ENCODE data around the gene GRM2. TPM values are rescaled to one million over a fixed set of nuclear protein-coding genes. Genes with fewer than 3 reads are reported as not detected.
A peak's percentile ranks its signal among the peaks of the same experiment; 100 is the strongest.

The GRM2 gene
- total RNA-seq, 1 experiment from 2014 or later, result not detected

DNA sequence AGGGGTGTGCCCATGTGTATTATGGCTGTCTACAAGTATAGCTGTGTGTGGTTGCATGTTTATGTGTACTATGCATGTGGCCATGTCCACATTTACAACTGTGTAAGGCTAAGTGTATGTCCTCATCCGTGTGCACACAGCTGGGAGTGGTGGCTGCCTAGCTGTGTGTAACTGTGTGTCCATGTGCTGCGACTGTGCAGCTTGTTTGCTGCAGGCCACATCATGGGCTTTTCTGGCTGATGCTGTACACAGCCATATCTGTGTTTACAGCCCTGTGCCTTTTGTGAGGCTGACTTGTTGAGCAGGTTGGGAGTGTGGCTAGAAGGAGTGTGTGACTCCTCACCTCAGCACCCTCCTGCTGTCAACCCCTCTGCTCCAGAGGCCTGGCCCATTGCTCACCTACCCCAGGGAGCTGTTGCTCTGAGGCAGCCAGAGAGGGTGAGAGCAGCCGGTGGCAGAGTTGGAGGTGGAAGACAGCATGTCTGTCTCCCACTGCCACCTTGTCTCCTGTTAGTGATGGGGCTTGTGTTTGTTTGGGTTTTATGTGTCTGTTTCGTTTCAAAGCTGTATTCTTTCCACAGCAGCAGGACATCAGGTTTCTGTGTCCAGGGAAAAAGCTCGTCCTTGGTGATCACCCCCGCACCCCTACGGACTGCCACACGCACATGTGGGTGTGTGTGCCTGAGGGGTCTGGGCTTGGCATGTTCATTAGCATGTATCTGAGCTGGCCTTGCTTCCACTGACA is 1.4 kb upstream of the GRM2 start:
- no peak for DNase-seq (ENCODE audit: low spot score)

DNA sequence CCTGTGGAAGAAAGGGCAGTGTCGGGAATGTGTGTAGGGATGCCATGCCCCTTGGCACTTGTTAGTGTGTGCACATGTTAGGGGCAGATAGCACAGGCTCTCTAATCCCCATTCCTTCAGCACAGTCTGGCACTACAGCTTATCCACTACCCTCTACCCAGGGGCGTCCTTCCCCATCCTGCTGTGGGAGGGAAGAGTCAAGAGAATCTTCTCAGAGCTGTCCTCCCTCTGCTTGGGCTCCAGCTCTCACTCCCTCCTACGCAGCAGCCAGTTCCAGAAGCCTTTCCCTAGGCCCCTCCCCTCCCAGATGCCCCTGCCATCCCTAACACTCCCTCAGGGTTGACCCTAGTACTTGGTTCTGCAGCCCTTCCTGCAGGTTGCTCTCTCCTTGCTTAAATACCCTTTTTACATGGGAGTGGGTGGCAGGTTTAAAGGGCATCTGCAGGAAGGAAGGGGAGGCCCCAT is 815 bp upstream of the GRM2 start:
- no peak for DNase-seq (ENCODE audit: low spot score)

DNA sequence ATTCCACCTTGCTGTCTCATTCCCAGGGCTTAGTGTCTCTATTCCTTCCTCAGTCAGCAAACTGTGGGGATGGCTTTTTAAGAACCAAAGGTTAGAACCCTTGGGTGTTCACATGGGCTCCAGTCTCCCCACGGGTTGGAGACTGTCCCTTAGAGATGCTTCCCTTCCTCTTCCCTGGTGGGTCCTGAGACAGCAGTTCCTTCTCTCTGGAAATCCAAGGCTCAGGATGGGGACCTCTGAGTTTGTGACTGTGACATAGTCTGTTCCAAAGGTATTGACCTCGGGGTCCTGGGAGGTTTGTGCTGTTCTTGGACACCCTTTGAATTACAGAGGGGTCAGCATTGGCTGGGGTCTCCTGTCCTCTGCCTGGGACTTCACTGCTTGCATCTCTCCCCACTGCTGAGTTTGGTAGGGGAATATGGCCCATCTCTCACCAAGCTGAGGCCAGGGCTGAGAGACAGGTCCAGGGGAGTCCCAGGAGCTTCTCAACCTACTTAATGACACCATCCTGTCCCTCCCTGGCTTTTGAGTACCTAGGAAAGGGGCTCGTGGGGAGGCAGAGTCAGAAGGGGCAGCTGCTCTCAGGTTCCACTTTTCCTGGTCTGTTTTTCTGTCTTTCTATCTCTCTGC is 1.5 kb downstream of the GRM2 start:
- DNase-seq (ENCODE audit: low spot score), result no peak

DNA sequence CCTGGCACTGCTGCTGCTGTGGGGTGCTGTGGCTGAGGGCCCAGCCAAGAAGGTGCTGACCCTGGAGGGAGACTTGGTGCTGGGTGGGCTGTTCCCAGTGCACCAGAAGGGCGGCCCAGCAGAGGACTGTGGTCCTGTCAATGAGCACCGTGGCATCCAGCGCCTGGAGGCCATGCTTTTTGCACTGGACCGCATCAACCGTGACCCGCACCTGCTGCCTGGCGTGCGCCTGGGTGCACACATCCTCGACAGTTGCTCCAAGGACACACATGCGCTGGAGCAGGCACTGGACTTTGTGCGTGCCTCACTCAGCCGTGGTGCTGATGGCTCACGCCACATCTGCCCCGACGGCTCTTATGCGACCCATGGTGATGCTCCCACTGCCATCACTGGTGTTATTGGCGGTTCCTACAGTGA is 2.1 kb downstream of the GRM2 start:
- DNase-seq (ENCODE audit: low spot score), result no peak

DNA sequence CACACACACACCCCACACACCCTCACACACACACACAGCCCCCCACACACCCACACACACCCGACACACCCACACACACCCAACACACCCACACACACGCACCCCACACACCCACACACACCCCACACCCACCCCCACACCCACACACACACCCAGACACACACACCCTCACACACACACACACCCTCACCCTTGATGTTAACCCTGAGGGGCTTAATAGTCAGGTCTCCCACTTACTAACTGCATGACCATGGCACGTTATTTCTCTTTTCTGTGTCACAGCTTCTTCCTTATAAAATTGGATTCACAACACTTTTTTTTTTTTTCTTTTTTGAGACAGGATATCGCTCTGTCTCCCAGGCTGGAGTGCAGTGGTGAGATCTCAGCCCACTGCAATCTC is 2.8 kb downstream of the GRM2 start:
- DNase-seq (ENCODE audit: low spot score), result no peak

DNA sequence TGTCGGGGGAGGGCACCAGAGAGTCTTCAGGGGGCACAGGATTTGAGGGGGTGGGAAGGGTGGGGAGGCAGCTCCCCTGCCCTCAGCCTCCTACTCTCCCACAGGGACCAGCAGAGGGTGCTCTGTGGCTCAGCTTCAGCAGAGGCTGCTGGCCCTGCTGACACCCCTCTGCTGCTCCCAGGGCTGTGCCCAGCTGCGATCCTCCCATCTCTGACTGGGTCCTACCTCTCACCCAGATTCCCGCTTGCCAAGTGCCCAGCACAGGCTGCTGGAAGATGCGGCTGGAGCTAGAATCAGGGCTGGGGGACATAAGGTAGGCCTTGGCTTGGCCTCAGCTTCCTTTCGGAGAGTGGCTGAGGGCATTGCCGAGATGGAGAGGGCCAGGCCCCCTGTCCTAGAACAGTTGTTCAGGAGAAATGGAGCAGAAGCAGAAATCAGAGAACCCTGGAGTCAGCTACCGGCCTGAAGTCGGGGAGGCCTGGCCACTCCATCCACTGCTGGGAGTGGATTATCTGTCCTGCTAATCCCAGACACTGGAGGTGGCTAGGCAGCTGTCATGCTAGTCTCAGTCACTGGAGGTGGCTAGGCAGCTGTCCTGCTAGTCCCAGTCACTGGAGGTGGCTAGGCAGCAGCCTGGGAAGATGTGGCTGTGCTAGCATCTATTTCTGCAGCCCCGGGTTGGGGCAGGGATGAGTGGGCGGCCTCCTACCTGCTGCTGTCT is 3.9 kb downstream of the GRM2 start:
- DNase-seq (ENCODE audit: low spot score), result no peak

DNA sequence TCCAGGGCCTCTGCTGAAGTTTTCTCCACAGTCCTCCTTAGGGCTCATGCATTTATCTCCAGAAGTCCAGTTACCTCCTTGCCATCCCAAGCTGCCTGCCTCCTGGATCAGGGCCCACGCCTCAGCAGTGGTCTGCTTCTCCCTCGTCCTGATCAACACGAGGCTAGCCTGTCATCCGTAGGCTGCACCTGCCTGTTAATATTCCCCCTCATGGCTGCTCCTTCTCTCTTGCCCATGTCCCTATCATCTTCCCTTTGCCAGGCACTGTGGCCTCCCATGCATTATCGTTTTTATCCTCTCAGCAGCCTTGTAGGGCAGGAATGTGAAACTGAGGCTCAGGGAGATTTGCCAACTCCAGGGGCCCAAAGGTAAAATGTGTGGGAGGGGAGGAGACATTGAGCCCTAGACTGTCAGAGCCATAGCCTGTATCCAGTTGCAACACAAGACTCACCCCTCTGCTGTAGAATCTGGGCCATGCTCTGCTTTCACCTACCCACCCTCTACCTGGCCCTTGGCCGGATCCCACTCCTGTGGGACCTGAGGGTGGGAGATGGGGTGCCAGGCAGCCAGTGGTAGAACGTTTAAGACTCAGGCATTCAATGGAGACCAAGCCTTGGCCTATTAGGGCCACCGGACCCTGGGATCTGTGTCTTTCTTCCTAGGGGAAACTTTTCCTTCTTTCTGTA is 4.6 kb downstream of the GRM2 start:
- DNase-seq (ENCODE audit: low spot score), result no peak

DNA sequence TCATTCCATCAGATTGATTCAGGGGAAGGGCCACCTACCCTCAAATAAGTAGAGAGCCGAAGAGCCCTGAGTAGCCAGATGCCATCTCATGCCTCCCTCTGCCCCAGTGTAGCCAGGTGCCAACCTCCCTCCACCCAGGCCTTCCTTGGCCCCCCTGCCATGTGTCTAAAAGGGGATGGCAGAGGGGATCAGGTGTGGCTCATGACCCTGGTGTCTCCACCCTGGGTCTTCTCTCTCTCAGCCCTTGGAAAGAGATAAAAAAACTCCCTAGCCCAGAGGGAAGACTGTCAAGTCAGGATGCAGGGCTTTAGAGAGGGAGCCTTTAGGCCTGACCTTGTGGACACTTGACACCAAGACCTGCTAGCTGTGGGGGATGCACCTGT is 5.2 kb downstream of the GRM2 start:
- no peak for DNase-seq (ENCODE audit: low spot score)

DNA sequence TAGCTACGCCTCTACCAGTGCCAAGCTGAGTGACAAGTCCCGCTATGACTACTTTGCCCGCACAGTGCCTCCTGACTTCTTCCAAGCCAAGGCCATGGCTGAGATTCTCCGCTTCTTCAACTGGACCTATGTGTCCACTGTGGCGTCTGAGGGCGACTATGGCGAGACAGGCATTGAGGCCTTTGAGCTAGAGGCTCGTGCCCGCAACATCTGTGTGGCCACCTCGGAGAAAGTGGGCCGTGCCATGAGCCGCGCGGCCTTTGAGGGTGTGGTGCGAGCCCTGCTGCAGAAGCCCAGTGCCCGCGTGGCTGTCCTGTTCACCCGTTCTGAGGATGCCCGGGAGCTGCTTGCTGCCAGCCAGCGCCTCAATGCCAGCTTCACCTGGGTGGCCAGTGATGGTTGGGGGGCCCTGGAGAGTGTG is 5.7 kb downstream of the GRM2 start:
- DNase-seq (ENCODE audit: low spot score), result no peak

DNA sequence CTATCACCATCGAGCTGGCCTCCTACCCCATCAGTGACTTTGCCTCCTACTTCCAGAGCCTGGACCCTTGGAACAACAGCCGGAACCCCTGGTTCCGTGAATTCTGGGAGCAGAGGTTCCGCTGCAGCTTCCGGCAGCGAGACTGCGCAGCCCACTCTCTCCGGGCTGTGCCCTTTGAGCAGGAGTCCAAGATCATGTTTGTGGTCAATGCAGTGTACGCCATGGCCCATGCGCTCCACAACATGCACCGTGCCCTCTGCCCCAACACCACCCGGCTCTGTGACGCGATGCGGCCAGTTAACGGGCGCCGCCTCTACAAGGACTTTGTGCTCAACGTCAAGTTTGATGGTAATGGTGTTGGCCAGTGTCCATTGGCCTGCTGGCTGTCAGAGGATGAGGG is 6.1 kb downstream of the GRM2 start:
- DNase-seq (ENCODE audit: low spot score), result no peak

DNA sequence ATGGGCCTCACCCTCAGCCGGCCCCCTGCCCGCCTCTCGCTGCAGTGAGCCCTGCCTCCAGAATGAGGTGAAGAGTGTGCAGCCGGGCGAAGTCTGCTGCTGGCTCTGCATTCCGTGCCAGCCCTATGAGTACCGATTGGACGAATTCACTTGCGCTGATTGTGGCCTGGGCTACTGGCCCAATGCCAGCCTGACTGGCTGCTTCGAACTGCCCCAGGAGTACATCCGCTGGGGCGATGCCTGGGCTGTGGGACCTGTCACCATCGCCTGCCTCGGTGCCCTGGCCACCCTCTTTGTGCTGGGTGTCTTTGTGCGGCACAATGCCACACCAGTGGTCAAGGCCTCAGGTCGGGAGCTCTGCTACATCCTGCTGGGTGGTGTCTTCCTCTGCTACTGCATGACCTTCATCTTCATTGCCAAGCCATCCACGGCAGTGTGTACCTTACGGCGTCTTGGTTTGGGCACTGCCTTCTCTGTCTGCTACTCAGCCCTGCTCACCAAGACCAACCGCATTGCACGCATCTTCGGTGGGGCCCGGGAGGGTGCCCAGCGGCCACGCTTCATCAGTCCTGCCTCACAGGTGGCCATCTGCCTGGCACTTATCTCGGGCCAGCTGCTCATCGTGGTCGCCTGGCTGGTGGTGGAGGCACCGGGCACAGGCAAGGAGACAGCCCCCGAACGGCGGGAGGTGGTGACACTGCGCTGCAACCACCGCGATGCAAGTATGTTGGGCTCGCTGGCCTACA is 8.5 kb downstream of the GRM2 start:
- no peak for DNase-seq (ENCODE audit: low spot score)

DNA sequence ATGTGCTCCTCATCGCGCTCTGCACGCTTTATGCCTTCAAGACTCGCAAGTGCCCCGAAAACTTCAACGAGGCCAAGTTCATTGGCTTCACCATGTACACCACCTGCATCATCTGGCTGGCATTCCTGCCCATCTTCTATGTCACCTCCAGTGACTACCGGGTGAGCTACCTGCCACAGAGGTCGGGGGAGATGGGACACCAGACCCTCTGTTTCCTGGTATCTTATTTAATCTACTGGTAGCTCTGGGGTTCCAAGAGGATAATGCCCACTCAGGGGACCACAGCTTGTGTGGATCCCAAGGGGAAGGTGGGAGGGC is 9.1 kb downstream of the GRM2 start:
- DNase-seq (ENCODE audit: low spot score), result no peak

DNA sequence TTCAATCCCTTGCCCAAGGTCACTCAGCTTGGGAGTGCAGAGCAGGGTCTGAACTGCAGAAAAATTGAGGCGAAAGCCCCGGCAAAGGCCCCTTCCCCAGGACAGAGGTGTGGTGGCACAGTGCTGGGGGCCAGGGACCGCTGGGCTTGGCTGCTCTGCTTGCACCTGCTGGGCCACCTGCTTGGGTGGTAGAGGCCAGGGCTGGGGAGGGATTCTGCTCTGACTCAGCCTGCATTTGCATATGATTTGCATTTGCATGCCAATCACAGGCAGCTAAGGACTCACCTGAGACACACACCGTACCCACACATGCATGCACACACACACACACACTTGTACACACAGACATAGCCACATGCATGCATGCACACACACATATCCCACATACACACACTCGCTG is 9.9 kb downstream of the GRM2 start:
- DNase-seq (ENCODE audit: low spot score), result no peak

DNA sequence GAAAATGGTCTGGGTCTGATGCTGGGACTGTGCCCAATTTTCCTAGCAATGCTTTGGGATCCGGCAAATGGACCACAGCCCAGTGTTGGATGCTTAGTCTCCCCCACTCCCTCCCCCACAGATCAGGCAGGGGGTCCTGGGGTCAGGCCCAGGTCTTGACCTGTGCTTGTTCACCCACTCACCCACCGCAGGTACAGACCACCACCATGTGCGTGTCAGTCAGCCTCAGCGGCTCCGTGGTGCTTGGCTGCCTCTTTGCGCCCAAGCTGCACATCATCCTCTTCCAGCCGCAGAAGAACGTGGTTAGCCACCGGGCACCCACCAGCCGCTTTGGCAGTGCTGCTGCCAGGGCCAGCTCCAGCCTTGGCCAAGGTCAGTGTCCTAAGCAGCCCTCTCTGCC is 10.6 kb downstream of the GRM2 start:
- no peak for DNase-seq (ENCODE audit: low spot score)

DNA sequence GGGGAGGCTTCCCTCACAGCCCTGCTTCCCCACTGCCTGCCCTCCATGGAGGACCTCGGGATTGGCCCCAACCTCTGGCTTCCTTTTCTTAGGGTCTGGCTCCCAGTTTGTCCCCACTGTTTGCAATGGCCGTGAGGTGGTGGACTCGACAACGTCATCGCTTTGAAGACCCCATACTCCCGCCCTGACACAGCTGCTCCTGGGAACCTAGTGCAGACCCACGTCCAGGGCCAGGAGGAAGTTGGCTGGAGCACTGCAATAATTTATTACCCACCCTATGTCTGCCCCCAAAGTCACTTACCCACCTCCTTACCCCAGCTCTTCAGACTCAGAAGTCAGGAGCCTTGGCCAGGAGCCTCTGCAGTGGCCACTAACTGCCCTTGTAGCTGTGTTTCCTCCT is 11.1 kb downstream of the GRM2 start:
- DNase-seq (ENCODE audit: low spot score), result no peak

DNA sequence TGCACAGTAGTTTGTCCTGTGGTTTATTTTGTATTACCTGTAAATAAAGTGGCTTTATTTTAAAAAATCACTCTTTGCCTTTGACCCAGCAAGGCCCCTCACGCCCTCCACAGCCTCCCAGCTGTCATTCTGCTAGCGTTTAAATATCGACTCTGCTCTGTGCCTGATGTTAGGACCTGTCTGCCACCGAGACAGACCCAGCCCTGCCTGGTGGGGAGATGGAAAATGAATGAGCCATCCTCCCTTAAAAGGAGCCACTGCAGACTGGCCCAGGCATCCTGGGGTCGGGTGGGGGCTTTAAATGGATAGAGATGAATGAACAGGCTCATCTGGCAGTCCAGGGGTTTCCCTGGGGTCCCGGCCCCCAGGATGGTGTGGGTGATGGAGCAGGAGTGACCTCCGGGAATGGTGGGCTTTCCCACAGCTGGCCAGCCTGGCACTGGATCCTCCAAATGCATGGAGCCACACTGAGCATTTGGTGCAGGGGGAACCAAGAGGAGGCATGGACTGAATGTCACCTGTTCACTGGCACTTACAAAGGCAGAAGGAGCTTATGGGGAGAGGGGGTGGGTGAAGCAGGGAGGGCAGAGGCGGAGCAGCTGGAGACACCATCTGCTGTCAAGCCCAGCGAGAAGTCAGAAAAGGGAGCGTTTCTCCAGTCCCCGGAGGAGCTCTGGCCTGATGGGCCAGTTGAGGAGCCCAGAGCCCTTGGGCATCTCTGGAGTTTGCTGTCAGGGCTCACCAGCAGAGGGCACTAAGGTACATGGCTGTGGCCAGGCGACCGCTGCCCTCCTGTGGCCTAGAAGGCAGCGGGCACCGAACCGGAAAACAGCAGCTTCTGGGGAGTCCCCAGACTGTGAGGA is 11.9 kb downstream of the GRM2 start:
- peak; percentile 55 for DNase-seq (ENCODE audit: low spot score)

DNA sequence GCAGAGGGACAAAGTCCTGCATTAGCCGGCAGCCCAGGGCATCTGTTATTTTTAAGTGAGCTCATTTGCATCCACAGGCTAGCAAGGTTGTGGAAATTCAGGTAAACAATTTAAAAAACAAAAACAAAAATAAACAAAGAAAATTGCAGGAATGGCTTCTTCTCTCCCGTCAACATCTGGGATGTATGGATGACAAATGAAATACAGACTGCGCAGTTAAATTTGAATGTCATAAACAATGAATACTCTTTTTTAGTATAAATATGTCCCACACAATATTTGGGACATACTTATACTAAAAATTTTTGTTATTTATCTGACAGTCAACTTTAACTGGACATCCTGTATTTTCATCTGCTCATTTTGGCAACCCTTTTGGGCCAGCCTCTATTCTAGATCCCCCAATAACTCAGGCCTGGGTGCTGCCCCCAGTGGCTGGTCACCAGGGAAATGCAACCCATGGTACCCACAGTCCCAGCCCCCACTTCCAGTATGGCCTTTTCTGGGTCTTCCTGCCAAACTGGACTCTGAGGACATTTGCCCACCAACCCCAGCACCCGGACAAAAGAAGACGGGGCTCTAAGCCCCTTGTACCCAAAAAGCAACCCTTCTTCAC is 12.7 kb downstream of the GRM2 start:
- no peak for DNase-seq (ENCODE audit: low spot score)

DNA sequence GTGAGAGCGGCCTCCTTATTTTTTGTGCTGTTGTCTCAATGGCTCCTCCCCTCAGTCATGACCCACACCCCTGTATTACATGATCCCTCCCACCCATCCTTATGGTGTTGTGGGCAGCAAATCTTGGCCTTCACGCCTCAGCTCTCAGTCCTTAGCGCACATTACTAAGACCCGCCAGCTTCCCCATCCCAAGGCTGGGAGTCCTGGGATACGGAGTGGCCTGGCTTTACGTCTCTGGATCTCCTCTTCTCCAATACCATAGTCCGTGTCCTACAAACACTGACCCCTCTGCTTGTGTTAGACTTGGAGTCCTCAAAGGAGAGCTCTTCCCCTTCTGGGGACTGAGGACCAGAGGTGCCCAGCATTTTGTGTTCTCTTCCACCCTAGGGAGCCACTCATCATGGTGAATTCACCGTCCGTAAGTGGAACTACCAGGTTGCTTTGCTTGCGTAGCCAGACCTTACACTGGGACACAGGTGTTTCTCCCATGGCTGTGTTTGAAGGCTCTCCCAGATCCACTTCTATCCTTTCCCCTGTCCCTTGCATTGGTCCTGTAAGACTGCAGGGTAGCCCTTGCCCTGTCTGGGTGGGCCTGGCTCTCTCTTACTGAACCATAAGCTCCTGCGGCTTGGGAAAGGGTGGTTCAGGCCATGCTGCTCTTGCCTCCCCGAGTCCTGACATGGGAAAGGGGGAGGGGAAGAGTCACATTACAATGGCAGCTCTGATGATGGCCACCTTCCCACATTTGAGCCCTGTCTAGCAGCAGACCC is 13.6 kb downstream of the GRM2 start:
- no peak for DNase-seq (ENCODE audit: low spot score)

DNA sequence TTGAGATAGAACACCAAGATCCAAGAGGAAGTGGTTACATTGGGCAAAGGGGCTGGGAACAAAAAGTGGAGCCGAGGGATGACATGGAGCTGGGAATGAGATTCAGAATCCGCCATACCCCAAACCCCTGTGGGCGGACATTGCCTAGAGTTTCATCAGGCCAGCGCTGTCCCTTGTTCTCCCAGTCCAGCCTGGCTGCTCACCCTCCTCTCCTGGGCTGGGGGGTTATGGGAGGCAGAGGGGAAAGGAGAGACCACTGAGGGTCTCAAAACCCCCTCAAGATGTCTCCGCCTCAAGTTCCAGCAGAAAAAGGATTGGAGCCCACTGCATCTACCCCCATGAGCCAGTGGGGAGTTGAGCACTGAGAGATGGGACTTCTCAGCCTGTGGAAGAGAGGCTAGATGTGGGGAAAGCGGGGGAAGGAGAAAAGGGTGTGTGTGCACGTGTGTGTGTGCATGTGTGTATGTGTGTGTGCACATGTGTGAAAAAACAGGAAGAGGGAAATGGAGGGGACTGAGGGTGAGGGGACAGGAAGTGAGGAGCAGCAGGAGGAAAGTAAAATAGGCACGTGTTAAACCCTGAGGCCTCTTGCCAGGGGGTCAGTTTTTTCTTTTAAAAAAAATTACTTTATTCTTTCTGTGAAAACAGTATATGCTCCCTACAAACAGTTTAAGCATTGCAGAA is 14.3 kb downstream of the GRM2 start:
- DNase-seq (ENCODE audit: low spot score), result no peak

Data from A172 (cell line).